Fibroblast of pulmonary artery (primary cell): ENCODE results near the gene ARHGEF9.
"Not testable (repeated sequence)": the region's sequence is repeated elsewhere in the genome, so short reads cannot be mapped to it uniquely, and the experiment has no call there.

ENCODE experiments used
- DNase-seq: peaks from one replicate; pipeline ENCODE4 v3.0.0-alpha.2; 2010; ENCODE audit warnings: low read depth
- H3K4me3 ChIP-seq: replicated peaks from 2 replicates; pipeline ENCODE4 v1.5.1; 2011; ENCODE audit warnings: low read depth, mild to moderate bottlenecking, control low read depth, low read length, moderate library complexity
- TF ChIP-seq, protein P1 (sequence below): IDR thresholded peaks from 2 replicates; pipeline ENCODE4 v1.5.1; 2011; ENCODE audit warnings: mild to moderate bottlenecking, control low read depth, low read length, inconsistent platforms; ENCODE audit errors: missing control alignments

Gene ARHGEF9

DNA sequence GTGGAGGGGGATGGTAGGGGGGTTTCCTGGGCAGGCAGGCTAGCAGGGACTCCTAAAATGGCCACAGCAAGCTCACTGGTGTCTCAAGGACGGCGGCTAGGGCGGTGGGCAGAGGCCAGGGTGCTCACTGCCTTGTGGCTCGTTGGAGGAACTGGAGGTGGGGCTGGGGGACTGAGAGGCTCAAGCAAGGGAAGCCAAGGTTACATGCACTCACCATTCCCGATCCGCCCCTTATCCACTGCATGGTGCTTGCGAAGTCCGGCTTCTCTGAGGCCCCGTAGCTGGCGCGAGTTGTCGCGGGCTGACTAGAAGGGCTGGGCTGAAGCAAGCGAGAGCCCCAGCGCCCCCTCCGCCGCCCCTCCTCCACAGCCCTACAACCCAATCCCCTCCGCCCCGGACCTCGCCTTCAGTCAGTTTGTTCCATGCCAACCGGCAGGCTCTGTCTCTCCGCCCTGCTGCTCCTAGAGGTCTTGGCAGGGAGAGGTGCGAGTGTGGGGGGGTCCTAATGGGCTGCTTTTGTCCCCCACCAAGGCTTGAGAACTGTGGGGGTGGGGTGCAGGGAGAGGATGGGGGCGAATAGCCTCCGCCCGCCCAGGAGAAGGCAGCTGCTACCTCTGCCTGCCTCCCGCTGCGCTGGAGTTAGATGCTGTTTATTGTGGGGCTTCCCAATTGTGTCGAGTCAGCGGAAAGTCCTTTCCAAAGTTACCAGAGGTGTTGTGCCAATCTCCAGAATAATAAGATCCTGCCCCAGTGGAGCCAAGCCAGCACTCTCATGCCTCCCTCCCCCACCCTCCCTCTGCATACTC is at the start of gene ARHGEF9:
TSS of gene ARHGEF9 (minus strand) at position 313 of the 806 bp plus-strand sequence. CDS start at position 244, 69 bp downstream.
- TF ChIP-seq, protein P1, sequence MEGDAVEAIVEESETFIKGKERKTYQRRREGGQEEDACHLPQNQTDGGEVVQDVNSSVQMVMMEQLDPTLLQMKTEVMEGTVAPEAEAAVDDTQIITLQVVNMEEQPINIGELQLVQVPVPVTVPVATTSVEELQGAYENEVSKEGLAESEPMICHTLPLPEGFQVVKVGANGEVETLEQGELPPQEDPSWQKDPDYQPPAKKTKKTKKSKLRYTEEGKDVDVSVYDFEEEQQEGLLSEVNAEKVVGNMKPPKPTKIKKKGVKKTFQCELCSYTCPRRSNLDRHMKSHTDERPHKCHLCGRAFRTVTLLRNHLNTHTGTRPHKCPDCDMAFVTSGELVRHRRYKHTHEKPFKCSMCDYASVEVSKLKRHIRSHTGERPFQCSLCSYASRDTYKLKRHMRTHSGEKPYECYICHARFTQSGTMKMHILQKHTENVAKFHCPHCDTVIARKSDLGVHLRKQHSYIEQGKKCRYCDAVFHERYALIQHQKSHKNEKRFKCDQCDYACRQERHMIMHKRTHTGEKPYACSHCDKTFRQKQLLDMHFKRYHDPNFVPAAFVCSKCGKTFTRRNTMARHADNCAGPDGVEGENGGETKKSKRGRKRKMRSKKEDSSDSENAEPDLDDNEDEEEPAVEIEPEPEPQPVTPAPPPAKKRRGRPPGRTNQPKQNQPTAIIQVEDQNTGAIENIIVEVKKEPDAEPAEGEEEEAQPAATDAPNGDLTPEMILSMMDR: no peak
- DNase-seq: peak; percentile 3
- peak within 1 kb of the TSS; percentile 34 for H3K4me3 ChIP-seq

- DNase-seq, H3K4me3 ChIP-seq: not testable (repeated sequence)
These were observed 40.4 kb upstream of the ARHGEF9 start for GRCh38 chrX:63825446-63825845.

- H3K4me3 ChIP-seq: no peak overlapping the region
- no peak for DNase-seq
- TF ChIP-seq, protein P1: no peak
These were observed 33.1 kb upstream of the ARHGEF9 start for GRCh38 chrX:63818156-63818555.

DNA sequence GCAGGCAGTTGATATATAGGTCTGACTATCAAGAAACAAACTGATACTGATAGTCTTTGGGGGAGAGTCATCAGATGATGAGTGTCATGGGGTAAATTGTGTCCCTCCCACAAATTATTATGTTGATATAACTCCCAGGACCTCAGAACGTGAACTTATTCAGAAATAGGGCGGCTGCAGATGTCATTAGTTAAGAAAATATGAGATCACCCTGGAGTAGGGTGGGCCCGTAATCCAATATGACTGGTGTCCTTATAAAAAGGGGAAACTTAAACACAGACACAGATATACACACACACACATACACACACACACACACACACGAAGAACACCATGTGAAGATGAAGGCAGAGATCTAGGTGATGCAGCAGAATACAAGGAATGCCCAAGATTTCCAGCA is 32.7 kb upstream of the ARHGEF9 start:
- DNase-seq: no peak
- no peak overlapping the region for H3K4me3 ChIP-seq
- TF ChIP-seq, protein P1: no peak

DNA sequence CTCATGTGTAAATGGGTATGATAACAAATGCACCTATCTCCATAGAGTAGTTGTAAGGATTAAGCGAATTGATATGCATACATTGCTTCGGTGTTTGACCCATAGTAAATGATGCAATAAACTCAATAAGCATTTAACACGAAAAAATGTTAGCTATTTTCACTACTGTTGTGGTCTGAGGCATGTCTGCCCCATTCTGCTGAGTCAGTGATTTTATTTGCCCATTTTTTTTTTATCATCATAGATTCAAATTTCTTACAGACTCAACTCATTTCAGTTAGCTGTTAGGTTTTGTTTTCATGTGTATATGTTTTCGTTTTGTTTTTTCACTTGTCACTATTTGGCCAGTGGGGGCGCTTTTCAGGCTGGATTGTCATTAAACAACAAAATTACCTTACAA is 27.8 kb upstream of the ARHGEF9 start:
- no peak overlapping the region for H3K4me3 ChIP-seq
- DNase-seq: no peak
- TF ChIP-seq, protein P1: no peak

- H3K4me3 ChIP-seq: no peak overlapping the region
- TF ChIP-seq, protein P1: no peak
- no peak for DNase-seq
These were observed 25.7 kb upstream of the ARHGEF9 start for GRCh38 chrX:63810746-63811145.

DNA sequence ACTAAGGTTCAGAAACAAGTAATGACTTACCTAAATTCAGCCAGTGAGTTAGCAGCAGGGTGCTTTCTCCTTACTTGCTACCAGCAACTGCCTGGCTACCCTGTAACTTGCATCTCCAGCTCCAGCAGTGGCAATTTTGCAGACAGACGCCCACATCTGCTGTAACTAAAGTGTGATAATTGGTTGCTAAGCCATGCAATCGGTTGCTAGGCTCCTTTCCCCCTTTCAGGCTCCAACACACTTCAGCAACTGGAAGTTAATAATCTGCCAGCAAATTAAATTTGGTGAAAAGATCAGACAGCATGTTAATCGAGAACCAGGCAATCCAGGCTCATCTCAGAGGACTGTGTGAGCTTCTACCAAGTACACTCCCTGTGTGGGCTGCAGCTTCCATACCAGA is 24.2 kb upstream of the ARHGEF9 start:
- TF ChIP-seq, protein P1: no peak
- H3K4me3 ChIP-seq: no peak overlapping the region
- no peak for DNase-seq

GRCh38 chrX:63795406-63795805 is 10.4 kb upstream of the ARHGEF9 start:
- H3K4me3 ChIP-seq, DNase-seq: not testable (repeated sequence)
